GM23248 (cell line): ENCODE results near the gene MAP3K5.

Source experiments
- EZH2 ChIP-seq: fragments of 200-600 bp; sonication (generic); IDR thresholded peaks from 2 replicates; pipeline ENCODE4 v1.6.1; 2018; ENCODE audit warnings: antibody characterized with exemption, mild to moderate bottlenecking; ENCODE audit not compliant: insufficient read depth, poor library complexity, severe bottlenecking
- EZH2phosphoT487 ChIP-seq: fragments of 200-600 bp; sonication (generic); IDR thresholded peaks from 2 replicates; pipeline ENCODE4 v1.6.1; 2018; ENCODE audit warnings: antibody characterized with exemption, moderate library complexity, mild to moderate bottlenecking, low read depth; ENCODE audit not compliant: insufficient read depth

DNA sequence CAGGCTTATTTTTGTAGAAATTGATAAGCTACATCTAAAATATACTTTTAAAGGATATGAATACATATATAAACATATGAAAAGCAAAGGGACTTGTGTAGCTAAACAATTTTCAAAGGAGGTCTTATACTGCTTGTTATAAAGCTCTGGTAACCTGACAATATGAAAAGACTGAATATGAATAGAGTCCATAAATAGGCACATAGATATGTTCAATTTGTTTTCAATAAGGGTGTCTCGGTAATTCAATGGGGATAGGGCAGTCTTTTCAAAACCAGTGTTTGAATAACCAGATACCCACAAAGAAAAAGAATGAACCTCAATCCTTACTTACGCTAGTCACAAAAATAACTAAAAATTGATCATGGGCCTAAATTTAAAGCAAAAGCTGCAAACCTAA is 9.3 kb upstream of the MAP3K5 start:
- TF ChIP-seq EZH2 (no peak), EZH2phosphoT487 (no peak)
